NCI-H1694 treated with DMSO at 0.1 percent for 48 hours (cell line): ENCODE results near the gene CSF1R.

Source experiments
- DNase-seq: peaks from one replicate; lab custom pipeline; 2025; lab: John Stamatoyannopoulos, UW

CSF1R gene

GRCh38 chr5:150069672-150070627 lies 16.4 kb downstream of the CSF1R start:
- no peak for DNase-seq

GRCh38 chr5:150068961-150069645 lies 17.3 kb downstream of the CSF1R start:
- DNase-seq = no peak

DNA sequence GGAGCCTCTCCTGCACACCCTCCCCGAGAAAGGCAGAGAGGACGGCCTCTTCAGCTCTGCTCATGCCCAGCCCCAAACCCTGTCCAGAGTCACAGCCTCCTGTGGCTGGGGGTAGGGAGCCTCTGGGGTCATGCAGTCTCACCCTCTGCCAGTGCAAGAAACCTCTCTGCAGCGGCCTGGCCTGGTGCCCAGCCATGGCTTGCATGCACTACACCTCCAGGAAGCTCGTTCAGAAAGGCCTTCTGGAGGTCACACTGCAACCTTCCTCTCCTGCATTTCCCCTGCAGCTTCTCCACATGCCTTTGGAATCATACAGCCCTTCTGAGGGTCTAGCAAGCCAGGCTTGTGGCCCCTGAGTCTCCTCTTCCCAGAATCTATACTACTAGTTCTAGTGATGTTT lies 17.9 kb downstream of the CSF1R start:
- no peak for DNase-seq

- DNase-seq = no peak
Measured at GRCh38 chr5:150068071-150068470, 18.3 kb downstream of the CSF1R start.

- no peak for DNase-seq
Measured at GRCh38 chr5:150067405-150067960, 18.9 kb downstream of the CSF1R start.

DNA sequence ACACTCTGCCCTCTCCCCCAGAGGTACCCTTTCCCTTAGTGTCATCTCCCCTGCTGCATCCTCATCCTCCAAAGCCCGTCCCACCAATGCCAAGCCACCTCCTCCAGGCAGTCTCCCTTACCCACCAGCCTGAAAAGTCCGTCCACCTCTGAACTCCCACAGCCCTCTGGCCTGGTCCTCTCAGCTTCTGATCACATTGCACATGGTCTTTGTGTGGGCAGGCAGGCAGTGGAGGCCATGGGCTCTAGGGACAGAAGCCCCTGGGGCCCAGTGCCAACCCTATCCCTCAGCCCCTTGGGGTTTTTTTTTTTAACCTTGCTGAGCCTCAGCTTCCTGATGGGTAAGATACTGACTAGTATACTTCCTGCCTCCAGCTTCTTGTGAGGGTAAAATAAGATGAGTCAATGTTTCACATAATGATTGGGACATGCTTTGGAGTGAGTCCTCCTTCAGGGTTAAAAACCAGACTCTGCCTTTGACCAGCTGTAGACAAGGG lies 19.4 kb downstream of the CSF1R start:
- DNase-seq = no peak

- DNase-seq = no peak
Measured at GRCh38 chr5:150066436-150066835, 19.9 kb downstream of the CSF1R start.

- no peak for DNase-seq
Measured at GRCh38 chr5:150065886-150066285, 20.5 kb downstream of the CSF1R start.

- no peak for DNase-seq
Measured at GRCh38 chr5:150065346-150065745, 21.0 kb downstream of the CSF1R start.

- no peak for DNase-seq
Measured at GRCh38 chr5:150064681-150065220, 21.6 kb downstream of the CSF1R start.

DNA sequence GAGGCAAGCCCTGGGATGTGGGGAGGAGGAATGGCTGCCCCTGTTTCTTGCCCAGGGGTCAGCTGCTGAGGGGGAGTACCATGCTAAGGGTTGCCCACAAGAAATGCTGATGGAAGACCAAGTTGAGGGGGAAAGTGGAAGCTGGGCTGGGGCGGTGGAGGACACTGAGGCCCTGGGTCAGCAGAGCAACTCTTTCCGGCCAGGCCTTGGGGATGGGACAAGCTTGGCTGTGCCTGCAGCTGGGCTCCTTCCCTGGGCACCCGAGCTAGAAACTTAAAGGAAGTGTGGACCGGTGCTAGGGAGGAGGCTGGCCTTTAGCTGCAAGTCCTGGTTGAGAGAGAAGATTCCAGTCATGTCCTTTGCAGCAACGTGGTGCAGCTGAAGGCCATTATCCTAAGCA lies 22.7 kb downstream of the CSF1R start:
- DNase-seq = no peak

GRCh38 chr5:150062216-150062922 lies 24.0 kb downstream of the CSF1R start:
- DNase-seq = no peak

DNA sequence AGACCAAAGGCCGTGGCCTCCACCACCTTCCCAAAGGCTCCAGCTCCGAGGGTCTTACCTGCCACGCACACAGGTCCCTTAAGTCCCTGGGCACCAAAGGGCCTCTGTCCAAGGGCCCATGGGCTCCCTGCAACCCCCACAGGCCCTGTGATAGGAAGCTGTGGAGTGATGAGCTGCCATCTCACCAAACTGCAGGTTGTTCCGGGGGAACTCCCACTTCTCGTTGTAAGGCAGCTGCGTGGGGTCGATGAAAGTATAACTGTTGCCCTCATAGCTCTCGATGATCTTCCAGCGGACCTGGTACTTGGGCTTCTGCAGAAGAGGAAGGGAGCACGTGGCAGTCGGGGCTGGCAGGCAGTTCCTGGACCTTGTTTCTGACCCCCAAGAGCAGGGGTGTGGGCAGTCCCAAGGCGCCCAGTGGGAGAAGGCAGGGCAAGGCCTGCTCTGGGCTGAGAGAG lies 24.8 kb downstream of the CSF1R start:
- DNase-seq = no peak

- no peak for DNase-seq
Measured at GRCh38 chr5:150060471-150060870, 25.9 kb downstream of the CSF1R start.

GRCh38 chr5:150059623-150060022 lies 26.7 kb downstream of the CSF1R start:
- DNase-seq = no peak

DNA sequence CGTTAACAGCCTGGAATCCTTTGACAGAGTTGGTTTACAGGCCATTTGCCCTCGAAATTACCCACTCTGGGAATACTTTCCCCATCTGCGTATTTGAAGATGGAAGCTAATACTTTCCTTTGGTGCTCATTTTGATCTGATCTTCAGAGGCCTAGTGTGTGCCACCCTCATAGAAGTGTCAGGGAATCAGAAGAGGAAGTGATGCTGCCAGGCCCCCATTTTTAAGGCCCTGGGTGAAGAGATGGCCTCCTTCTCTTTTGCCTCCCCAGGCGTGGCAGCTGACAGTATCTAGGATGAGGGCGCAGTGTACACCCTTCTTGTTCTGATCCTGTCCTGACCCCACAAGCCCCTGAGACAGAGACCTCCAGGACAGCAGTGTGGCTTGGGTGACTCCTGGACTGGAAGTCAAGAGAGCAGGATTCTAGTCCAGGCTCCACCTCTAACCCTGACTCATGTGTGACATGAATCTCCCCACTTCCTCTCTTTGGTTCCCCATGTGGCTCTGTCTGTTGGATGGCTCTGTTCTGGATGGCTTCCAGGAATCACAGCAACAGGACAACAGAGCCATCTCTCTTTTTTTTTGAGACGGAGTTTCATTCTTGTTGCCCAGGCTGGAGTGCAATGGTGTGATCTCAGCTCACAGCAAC lies 27.8 kb downstream of the CSF1R start:
- DNase-seq = no peak

GRCh38 chr5:150057996-150058395 lies 28.4 kb downstream of the CSF1R start:
- no peak for DNase-seq

DNA sequence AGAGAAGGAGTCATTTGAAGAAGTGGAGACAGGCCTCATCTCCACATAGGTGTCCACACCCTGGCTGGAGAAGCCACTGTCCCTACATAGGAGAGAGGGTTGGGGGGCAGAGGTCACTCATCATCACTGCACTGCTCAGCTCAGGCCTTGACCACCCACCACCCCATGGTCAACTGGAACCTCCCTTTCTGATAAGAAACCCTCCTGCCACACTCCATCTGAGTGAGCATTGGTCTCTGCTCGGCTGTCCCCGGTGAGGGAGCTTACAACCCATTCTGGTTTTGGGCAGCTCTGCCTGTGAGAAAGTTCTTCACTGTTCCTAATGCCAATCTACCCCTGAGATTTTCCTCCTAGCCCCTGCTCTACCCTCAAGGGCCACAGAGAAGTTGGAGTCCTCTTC lies 28.8 kb downstream of the CSF1R start:
- no peak for DNase-seq

- DNase-seq = no peak
Measured at GRCh38 chr5:150057052-150057451, 29.3 kb downstream of the CSF1R start.

- DNase-seq = no peak
Measured at GRCh38 chr5:150056075-150056443, 30.3 kb downstream of the CSF1R start.
